CD4-positive, alpha-beta T cell treated with Interleukin-4 for 4 hours (primary cell): Measurements from ENCODE around the gene KCTD19.

Source experiments
- DNase-seq: peaks from one replicate; pipeline ENCODE4 v3.0.0-alpha.2; 2020

Gene KCTD19

DNA sequence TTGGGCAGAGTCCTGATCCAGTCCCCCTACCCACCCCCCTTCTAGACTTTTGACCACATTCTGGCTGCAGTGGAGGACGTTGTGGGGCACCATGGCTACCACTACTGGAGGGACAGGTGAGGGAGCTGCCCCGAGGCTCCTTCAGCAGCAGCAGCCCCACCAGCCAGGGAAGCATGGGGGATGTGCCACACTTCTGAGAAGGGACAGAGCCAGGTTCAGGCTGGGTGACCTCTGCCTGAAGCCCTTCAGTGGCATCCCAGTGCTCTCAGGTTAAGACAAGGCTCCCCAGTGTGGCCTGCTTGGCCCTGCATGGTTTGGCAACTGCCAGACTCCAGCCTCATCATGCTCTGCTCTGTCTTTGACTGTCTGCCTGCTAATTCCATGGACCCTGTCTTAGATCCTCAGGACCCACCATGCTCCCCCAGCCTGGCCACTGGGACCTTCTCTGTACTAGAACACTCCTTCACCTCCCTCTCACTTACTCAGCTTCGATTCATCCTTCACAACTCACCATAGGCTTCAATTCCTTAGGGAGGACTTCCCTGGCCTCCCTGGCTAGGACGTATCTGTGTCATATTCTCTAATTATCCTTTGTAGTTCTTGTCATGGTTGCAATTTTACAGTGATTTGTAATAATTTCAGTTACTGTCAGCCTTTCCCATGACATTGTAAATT lies 68.9 kb downstream of the KCTD19 start:
- no peak for DNase-seq

DNA sequence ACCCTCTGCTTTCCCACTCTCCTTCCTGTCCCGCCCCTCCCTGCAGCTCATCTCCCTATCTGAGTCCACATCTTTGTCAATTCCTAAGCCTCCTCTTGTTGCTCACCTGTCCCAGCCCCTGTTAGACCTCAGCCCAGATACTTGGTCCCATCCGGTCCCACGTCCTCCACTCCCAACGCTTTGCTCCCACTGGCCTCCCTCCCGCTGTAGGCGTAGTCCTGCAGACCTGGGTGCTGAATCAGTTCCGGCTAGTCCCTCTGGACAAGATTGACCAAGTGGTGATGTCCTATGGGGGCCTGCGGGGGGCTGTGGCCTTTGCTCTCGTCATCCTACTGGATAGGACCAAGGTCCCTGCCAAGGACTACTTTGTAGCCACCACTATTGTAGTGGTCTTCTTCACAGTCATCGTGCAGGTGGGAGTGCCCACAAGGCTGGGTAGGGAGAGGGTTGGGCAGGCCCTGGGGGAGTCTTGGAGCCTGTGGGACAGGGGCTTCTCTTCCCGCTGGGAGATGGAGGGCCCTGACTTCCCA lies 69.8 kb downstream of the KCTD19 start:
- no peak for DNase-seq

DNA sequence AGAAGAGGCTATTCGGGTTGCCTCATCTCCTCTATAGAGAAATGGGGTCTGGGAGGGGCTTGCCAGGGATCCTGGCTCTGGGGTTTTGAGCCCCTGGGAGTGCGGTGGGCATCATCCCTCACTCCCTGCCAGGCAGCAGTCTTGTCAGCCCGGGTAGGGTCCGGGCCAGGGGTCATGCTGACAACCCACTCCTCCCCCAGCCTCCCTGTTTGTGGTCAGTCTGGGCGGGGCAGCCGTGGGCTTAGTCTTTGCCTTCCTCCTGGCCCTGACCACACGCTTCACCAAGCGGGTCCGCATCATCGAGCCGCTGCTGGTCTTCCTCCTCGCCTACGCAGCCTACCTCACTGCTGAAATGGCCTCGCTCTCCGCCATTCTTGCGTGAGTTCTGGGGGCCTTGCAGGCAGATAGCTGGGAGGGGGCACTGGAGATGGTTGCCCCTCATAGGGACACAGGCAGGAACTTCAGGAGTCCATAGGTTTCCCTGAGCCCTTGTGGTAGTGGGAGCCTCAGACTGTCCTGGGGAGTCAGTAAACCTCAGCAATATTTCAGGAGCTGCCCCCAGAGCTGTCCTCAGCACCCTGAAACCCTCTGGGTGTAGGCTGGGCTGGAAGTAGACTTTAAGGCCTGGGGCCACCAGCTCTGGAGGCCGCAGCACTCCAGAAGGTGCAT lies 70.9 kb downstream of the KCTD19 start:
- no peak for DNase-seq

DNA sequence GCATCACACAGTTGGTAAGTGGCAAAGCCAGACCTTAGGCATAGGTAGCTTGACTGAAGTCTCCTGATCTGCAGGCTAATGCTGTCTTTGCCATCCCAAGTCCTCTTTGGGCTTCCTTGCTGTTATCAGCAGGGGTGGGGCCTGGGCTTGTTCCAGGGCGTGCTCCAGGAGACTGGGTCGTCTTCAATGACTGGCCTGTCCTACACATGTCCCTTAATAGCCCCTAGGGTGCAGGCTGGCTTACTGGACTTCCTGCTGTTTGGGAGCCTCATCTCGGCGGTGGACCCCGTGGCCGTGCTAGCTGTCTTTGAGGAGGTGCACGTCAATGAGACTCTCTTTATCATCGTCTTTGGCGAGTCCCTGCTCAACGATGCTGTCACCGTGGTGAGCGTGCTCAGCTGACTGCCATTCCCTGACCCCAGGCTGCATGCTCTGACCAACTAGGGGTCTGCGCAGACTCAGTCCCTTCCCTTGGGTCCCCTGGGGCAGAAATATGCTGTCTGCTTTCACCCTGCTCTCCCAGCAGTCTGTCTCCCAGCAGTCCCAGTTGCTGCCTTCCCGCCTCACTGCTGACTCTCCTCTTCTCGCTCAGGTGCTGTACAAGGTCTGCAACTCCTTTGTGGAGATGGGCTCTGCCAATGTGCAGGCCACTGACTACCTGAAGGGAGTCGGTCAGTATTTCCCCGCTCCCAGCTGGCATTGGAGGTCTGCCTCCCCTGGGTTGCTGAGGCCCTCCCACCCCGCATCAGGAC lies 71.6 kb downstream of the KCTD19 start:
- DNase-seq, result no peak

DNA sequence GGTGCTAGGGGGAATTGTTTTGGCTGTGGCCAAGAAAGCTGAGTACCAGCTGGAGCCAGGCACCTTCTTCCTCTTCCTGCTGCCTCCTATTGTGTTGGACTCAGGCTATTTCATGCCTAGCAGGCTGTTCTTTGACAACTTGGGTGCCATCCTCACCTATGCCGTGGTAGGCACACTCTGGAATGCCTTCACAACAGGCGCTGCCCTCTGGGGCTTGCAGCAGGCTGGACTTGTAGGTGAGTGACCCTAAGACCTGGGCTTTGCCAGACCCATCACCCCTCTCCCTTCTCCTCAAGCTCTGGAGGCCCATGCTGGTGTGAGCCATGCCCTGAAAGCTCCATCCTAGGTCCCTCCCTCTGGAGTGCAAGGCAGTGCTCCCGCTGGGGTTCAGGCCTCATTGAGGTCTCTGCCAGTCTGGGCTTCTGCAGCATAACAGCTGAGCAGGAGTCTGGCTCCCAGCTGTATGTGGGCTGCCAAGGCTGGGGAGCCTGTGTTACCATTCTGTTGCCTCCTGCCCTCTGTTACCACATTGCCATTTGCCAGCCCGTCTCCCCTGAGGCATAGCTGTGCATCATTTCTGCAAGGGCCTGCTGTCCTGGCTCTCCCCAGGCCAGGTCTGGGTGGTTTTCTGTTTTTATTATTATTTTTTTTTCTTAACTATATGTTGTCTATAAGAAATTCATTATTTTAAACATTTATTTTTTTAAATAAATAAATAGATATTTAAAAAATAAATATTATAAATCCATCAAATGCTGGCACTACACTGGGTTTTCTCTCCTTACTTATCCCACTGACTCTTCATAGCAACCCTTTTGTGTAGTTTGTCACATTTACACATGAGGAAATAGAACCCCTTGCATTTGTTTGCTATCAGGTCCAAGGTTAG lies 73.7 kb downstream of the KCTD19 start:
- no peak for DNase-seq

DNA sequence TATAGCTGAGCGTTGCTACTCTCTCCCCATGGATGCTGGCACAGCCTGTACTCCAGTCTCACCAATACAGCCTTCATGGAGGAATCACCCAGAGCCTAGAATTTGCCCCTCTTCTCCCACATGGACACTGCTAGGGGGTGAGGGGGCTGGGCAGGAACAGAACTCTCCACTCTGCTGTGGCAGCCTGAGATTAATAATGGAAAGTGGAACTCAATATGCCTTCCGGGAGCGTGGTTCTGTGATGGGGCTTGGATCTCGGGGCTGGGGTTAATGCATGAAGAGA lies 76.6 kb downstream of the KCTD19 start:
- DNase-seq, result no peak

DNA sequence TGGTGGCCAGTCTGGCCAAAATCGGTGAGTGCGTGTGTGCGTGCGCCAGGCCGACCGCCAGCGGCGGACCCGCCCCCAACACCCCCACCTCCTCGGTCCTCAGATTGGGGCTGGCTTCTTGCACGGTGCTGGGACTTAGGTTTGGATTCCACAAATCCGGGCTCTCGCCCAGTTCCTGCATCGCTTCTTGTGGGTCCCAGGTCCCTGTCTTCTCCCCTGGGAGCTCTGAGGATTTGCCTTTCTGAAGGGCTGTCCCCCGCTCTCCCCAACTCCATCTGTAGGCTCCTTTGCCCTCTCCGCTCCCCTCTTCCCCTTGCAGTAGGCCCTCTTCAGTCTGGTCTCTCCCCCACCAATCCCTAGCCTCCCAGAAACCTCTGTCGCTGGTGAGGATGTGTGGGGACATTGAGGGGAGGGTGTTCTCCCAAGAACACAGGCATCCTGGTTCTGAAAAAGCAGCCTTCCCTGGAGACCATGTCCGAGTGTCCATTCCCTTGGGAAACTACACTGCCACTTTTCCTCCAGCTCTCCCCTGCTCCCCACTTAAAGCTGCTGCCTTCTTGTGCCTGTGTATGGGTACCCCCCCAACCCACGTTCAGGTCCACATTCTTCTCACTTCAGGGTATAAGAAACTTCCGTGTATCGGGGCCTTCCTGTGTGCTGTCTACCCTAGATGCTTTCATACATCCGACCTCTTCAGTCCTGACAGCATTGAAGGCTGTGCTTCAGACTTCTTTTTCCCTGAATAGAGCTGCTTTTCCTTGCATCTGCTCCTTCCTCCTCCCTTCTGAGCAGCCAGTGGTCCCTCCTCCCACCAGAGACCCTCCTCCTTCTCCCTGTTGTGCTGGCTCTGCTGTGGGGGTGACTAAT lies 77.1 kb downstream of the KCTD19 start:
- DNase-seq, result no peak

DNA sequence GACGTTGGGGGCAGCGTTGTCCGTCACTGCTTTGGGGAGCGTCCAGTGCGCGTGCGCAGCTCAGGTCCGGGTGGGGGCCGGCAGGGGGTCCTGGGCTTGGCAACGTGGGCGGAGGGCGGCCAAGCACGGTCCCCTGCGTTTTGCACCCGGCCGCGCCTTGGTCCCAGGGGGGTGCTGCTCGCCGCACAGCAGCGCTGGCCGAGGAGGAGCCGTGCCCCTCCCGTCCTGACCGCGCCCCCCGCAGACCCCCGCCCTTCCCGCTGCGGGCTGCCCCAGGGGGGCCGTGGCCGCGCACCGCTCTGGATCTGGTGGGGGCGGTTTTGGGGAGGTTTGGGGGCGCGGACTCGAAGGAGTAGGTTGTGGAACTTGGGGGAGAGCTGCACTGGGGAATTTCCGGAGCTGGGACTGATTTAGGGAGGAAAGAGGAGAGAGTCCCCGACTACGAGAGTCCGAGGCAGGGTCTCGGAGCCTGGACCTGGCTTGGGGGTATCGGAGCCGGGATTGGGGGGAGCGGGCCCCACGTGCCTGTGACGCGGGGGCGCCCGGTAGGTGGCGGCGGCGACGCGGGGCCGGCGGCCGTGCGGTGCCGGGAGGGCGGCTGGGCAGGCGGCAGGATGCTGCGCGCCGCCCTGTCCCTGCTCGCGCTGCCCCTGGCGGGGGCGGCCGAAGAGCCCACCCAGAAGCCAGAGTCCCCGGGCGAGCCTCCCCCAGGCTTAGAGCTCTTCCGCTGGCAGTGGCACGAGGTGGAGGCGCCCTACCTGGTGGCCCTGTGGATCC lies 78.0 kb downstream of the KCTD19 start, which contains the start of gene SLC9A5:
Gene SLC9A5 (plus strand): TSS at position 579 of the 777 bp plus-strand sequence. CDS start 36 bp downstream, at position 615.
- DNase-seq, result no peak

DNA sequence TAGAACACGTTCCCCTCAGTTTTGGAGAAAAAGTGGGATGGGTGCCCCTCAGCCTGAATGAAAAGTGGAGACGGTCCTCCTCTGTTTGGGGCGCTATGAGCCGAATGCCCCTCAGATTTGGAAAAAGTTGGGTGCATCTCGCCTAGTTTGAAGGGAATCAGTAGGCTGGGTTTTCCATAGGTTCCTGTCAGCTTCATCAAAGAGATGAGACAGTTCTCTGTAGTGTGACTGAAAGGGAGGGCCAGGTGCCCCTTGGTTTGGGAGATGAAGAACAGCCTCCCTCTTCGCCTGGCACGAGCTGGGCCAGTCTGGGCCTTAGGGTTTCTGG lies 78.5 kb downstream of the KCTD19 start:
- no peak for DNase-seq

DNA sequence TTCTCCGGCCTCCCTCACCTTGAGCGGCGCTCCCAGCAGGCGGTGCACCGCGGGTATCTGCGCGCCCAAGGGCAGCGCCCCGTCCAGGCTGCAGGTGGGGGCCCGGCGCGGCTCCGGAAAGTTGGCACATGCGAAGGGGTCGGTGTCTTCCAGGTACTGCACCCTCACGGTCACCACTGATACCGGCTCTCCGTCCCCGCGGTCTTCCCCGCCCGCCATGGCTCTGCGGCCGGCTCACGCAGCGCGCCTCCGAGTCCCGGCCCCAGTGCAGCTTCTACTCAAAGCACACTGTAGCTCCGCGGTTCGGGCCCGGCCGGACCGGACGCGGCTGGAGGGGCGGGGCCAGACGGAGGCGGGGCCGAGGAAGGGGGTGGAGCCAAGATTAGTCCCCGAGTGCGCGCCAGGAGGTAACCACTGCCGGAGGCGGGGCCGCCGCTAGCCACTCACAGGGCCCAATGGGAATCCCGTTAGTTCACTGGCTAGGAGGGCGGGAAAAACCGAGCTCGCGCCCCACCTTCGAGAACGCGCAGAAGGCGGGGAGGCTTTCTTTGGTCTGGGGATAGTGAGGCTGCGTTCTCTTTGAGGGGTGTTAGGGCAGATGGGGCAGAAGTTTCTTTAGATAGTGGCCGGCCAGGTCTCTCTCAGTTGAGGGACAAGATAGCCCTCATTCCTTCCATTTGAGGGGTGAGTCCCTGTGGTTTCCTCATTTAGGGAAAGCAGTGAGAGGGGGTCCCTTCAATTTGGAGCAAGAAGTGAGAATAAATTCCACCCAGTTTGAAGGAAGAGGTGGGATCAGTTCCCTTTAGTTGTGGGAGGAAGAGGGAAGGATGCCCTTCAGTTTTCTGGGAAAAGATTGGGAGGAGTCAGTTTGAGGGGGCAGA lies 79.1 kb downstream of the KCTD19 start, which contains the start of gene FHOD1:
Gene FHOD1 (minus strand): TSS at position 290 of the 881 bp plus-strand sequence. CDS start 71 bp downstream, at position 219.
- peak; percentile 94 for DNase-seq

DNA sequence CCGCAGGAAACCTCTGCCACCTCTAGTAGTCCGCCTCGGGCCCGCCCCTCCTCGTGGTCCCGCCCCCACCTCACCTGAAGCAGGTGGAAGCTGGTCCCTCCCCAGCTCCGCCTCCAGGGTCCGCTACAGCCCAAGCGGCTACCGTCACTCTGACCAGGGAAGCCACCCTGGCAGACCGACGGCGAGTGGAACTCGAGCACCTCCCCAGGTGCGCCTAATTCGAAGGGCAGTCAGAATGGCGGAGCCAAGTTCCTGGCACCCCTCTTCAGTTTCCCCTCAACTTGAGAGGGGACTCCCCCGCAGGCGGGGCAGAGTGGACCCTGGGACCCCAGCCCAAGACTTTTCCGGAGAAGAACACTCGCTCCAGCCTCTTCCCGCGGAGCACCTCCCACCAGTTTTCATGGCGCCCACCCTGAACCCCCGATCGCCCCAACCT lies 79.8 kb downstream of the KCTD19 start:
- no peak for DNase-seq

DNA sequence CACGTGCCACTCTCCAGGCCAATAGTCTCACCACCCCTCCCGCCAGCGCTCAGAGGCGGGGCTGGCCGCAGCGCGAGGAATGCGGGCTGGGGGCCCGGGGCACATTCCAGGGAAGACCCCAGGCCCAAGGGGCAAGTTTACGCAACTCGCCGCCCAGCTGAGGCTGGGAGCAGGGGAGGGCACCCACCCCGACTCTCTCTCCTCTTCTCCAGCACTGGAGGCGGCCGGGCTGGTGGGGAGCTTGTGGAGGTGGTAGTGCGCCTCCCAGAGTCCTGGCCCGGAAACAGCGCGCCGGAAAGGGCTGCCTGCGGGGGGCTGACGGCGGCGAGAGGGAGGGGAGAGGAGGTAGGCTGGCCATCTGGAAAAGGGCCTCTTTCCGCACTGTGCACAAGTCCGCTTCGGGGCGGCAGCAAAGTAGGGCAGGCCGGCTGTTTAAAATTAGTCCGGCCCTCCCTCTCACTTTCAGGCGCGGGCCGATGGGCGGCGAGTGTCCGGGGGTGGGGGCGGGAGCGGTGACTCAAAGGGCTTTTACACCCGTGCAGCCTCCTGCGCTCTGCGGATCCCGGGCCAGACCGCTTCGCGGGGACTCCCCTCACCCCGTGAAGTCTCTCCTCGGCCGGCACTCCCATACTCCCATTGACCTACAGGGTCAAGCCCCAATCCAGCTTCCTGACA lies 80.3 kb downstream of the KCTD19 start:
- peak; percentile 39 for DNase-seq

DNA sequence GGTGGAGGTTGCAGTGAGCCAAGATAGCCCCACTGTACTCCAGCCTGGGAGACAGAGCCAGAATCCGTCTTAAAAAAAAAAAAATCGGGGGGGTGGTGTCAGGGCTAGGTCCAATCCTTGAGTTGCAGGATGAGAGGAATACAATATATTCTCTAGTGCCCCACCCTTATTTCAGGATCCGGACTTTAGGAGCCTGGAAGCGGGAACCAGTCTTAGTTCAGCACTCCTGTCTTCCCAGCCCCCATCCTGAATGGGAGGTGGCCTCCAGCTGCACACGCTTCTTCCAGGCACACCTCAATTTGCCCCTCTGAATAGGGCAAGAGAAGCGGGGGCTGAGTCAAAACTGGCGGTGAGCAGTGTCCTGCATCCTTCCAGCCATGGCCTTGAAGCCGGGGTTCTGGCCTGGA lies 80.9 kb downstream of the KCTD19 start:
- DNase-seq, result no peak

DNA sequence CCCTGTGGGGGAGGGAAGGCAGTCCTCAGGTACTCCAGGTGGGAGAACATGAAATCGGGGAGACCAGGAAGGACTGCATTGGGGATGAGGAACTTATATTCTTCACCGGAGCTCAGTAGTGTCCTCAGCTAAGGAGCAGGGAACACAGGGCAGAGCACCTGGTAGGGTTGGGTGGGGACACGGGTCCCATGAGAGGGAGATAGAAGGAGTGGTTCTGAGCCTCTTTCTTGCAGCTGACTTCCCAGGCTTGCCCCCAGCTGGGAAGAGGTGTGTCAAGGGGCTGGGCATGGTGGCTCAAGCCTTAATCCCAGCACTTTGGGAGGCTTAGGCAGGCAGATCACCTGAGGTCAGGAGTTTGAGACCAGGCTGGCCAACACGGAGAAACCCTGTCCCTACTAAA lies 81.4 kb downstream of the KCTD19 start:
- no peak for DNase-seq

DNA sequence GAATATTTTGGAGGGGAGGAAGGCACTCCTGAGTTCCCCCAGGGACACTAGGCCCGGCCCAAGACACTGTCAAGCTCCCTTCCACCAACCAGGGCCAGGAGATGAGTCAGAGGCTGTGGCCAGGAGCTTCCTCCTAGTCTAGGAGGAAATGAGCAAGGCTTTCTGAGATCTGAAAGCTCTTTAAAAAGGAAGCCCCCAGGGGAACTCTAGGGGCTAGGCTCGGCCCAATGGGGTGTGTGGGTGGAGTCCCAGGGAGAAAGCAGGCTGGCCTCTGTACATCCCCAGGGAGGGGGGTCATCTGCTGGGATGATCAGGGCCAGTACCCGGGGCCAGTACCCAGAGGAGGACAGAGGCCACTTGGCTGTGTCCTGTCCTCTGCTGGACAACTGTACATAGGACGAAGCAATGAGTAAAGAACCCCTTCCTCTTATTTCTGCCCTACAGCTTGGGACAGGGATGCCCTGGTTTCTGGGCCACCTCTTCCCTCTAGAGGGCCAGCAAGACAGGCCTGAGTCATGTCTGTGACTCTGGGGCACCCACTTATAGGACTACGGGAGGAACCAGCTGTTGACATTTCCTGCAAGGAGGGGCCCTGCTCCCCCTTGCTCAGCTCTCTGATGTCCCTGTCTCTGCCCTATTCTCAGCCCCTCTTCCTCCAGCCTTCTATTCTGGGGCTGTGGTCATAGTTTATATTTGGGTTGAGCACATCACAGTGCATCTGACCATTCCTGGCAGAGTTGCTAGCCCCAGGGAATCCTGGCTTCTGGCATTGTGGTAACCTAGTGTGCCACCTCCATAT lies 82.0 kb downstream of the KCTD19 start:
- peak; percentile 92 for DNase-seq

DNA sequence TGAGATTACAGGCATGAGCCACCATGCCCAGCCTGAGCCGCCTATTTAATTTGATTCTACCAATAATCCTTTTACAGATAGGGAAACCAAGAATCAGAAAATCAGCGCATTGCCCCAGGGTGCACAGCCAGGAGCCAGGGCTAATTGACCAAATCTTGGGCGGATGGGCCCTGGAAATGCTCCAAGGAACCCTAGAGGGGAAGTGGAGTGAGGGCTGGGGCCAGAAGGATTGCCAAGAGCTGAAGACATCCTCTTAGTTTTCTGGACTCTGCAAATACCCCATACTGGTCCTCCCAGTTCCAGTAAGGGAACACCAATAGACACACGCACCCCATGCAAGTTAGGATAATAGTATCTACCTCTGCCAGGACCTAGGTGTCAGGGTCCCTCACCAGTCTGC lies 83.1 kb downstream of the KCTD19 start:
- no peak for DNase-seq

DNA sequence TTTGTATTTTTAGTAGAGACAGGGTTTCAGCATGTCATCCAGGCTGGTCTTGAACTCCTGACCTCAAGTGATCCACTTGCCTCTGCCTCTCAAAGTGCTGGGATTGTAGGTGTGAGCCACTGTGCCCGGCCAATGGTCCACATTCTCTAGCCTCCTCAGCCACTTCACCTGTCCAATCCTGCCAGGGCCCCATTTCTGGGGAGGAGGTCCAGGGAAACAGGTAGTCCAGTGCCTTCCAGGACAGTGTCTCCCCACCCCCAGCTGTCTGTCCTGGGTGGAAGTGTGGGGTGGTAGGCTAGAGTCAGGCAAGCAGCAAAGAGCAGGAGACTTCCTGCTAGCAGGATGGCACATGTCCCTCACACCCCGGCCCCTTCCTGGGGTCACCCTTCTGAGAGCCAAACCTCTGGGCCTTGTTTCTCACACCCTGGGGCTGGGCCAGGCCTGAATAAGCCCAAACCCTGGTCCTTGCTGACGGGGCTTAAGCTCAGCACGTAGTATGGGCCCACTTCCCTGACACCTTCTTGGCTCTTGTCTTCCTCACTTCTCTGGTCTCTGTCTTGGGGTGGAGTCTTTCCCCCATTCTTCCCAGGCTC lies 84.3 kb downstream of the KCTD19 start:
- no peak for DNase-seq
